Nephron progenitor cell (in vitro differentiated cells): ENCODE measurements around the gene ZNF385C.
A peak's percentile ranks its signal among the peaks of the same experiment; 100 is the strongest.

ENCODE experiments used
- DNase-seq: peaks from one replicate; pipeline ENCODE4 v3.0.0; 2021
- H3K27ac Mint-ChIP-seq: 2 replicates; pipeline ENCODE4 v1.8.0; 2021; ENCODE audit warnings: mild to moderate bottlenecking, moderate library complexity, mixed read lengths
- H3K27me3 Mint-ChIP-seq: 2 replicates; pipeline ENCODE4 v1.8.0; 2021; ENCODE audit warnings: mild to moderate bottlenecking, low read depth, mixed read lengths; ENCODE audit not compliant: poor library complexity
- H3K36me3 Mint-ChIP-seq: 2 replicates; pipeline ENCODE4 v1.8.0; 2021; ENCODE audit warnings: low read depth, mixed read lengths
- H3K4me1 Mint-ChIP-seq: 2 replicates; pipeline ENCODE4 v1.8.0; 2021; ENCODE audit warnings: mixed read lengths
- H3K4me3 Mint-ChIP-seq: 2 replicates; pipeline ENCODE4 v1.8.0; 2021; ENCODE audit warnings: mild to moderate bottlenecking, moderate library complexity, mixed read lengths
- H3K9me3 Mint-ChIP-seq: 2 replicates; pipeline ENCODE4 v1.8.0; 2021; ENCODE audit warnings: mild to moderate bottlenecking, moderate library complexity, mixed read lengths
- TF ChIP-seq, protein P1 (sequence below): fragments of 200-600 bp; sonication (generic); IDR thresholded peaks from 2 replicates; pipeline ENCODE4 v1.5.0; 2021; ENCODE audit warnings: antibody characterized with exemption

Gene ZNF385C

GRCh38 chr17:42068979-42069378, 29.3 kb downstream of the ZNF385C start:
- Mint-ChIP-seq H3K4me3 (no peak overlapping the region), H3K27ac (no peak overlapping the region), H3K36me3 (no peaks in the 10 kb centered on the region), H3K4me1 (peaks cover 28% of the 10 kb centered on the region), H3K27me3 (peaks cover 44% of the 10 kb centered on the region), H3K9me3 (no peaks in the 10 kb centered on the region)
- no peak for DNase-seq
- TF ChIP-seq, protein P1, sequence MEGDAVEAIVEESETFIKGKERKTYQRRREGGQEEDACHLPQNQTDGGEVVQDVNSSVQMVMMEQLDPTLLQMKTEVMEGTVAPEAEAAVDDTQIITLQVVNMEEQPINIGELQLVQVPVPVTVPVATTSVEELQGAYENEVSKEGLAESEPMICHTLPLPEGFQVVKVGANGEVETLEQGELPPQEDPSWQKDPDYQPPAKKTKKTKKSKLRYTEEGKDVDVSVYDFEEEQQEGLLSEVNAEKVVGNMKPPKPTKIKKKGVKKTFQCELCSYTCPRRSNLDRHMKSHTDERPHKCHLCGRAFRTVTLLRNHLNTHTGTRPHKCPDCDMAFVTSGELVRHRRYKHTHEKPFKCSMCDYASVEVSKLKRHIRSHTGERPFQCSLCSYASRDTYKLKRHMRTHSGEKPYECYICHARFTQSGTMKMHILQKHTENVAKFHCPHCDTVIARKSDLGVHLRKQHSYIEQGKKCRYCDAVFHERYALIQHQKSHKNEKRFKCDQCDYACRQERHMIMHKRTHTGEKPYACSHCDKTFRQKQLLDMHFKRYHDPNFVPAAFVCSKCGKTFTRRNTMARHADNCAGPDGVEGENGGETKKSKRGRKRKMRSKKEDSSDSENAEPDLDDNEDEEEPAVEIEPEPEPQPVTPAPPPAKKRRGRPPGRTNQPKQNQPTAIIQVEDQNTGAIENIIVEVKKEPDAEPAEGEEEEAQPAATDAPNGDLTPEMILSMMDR, result no peak

- no peak overlapping the region for H3K4me3 Mint-ChIP-seq
- H3K4me1 Mint-ChIP-seq, result peaks cover 43% of the 10 kb centered on the region
- H3K27me3 Mint-ChIP-seq, result peaks cover 37% of the 10 kb centered on the region
- H3K36me3 Mint-ChIP-seq, result no peaks in the 10 kb centered on the region
- no peaks in the 10 kb centered on the region for H3K9me3 Mint-ChIP-seq
- DNase-seq, result peak; percentile 88
- TF ChIP-seq, protein P1, result peak; percentile 91
- no peak overlapping the region for H3K27ac Mint-ChIP-seq
Measured at GRCh38 chr17:42067371-42068091, 30.7 kb downstream of the ZNF385C start.

GRCh38 chr17:42065201-42065600, 33.1 kb downstream of the ZNF385C start:
- no peaks in the 10 kb centered on the region for H3K36me3 Mint-ChIP-seq
- H3K27me3 Mint-ChIP-seq, result peaks cover 18% of the 10 kb centered on the region
- H3K4me1 Mint-ChIP-seq, result peaks cover 60% of the 10 kb centered on the region
- no peak overlapping the region for H3K4me3 Mint-ChIP-seq
- H3K9me3 Mint-ChIP-seq, result no peaks in the 10 kb centered on the region
- DNase-seq, result no peak
- TF ChIP-seq, protein P1, result no peak
- no peak overlapping the region for H3K27ac Mint-ChIP-seq

GRCh38 chr17:42062681-42063080, 35.6 kb downstream of the ZNF385C start:
- Mint-ChIP-seq H3K9me3 (no peaks in the 10 kb centered on the region), H3K36me3 (no peaks in the 10 kb centered on the region), H3K4me3 (no peak overlapping the region), H3K27ac (no peak overlapping the region), H3K27me3 (peaks cover 14% of the 10 kb centered on the region), H3K4me1 (peaks cover 68% of the 10 kb centered on the region)
- TF ChIP-seq, protein P1, result no peak
- DNase-seq, result no peak

- no peak overlapping the region for H3K27ac Mint-ChIP-seq
- DNase-seq, result no peak
Measured at GRCh38 chr17:42061646-42062487, 36.4 kb downstream of the ZNF385C start.

More at GRCh38 chr17:42061646-42062487, 36.4 kb downstream of the ZNF385C start:
- no peaks in the 10 kb centered on the region for H3K36me3 Mint-ChIP-seq
- peaks cover 69% of the 10 kb centered on the region for H3K4me1 Mint-ChIP-seq
- H3K27me3 Mint-ChIP-seq, result peaks cover 14% of the 10 kb centered on the region
- TF ChIP-seq, protein P1, result no peak
- H3K4me3 Mint-ChIP-seq, result peak overlapping the region; percentile 40
- no peaks in the 10 kb centered on the region for H3K9me3 Mint-ChIP-seq
